Spleen (tissue), 11 donors: ENCODE measurements around the gene TGFBR3L. TPM values are rescaled to one million over a fixed set of nuclear protein-coding genes. Genes with fewer than 3 reads are reported as not detected.

Experiments used
- DNase-seq: peaks from one replicate; pipeline ENCODE4 v3.0.0-alpha.2; 2020
- H3K27ac ChIP-seq, 8 donors: fragments of 200-600 bp; sonication (generic) in 7 of 8; 1 replicate in 4 of 8; 2 replicates in 4 of 8; pipeline versions ENCODE4 v1.5.0 to v1.8.0; 2016 to 2021; ENCODE audit warnings: inconsistent platforms in 4 of 8, mild to moderate bottlenecking in 4 of 8, moderate library complexity in 1 of 8
- H3K27me3 ChIP-seq, 7 donors: fragments of 200-600 bp; sonication (generic) in 6 of 7; replicated peaks in 1 of 7; 1 replicate in 4 of 7; 2 replicates in 3 of 7; pipeline versions ENCODE4 v1.5.0 to v1.8.0; 2016 to 2021; ENCODE audit warnings: inconsistent platforms in 3 of 7, mild to moderate bottlenecking in 1 of 7
- H3K36me3 ChIP-seq, 6 donors: fragments of 200-600 bp; sonication (generic) in 5 of 6; 1 replicate in 4 of 6; 2 replicates in 2 of 6; pipeline versions ENCODE4 v1.5.0 to v1.8.0; 2016 to 2021; ENCODE audit warnings: inconsistent platforms in 2 of 6
- H3K4me1 ChIP-seq, 6 donors: fragments of 200-600 bp; sonication (generic) in 5 of 6; 1 replicate in 3 of 6; 2 replicates in 3 of 6; pipeline versions ENCODE4 v1.5.0 to v1.8.0; 2016 to 2021; ENCODE audit warnings: inconsistent platforms in 3 of 6
- H3K4me3 ChIP-seq, 8 donors: fragments of 200-600 bp; sonication (generic) in 7 of 8; 1 replicate in 4 of 8; 2 replicates in 4 of 8; pipeline versions ENCODE4 v1.5.0 to v1.8.0; 2016 to 2021; ENCODE audit warnings: inconsistent platforms in 4 of 8, mild to moderate bottlenecking in 4 of 8, moderate library complexity in 2 of 8
- H3K9me3 ChIP-seq, 8 donors: fragments of 200-600 bp; sonication (generic) in 7 of 8; 1 replicate in 4 of 8; 2 replicates in 4 of 8; pipeline versions ENCODE4 v1.5.0 to v1.8.0; 2016 to 2021; ENCODE audit warnings: inconsistent platforms in 4 of 8
- POLR2A ChIP-seq, 3 donors: fragments of 450-650 bp; IDR thresholded peaks; one replicate each; pipeline ENCODE4 v1.5.1; 2017; ENCODE audit warnings: antibody characterized with exemption in 3 of 3, mild to moderate bottlenecking in 1 of 3
- POLR2AphosphoS5 ChIP-seq, 3 donors: sonication (generic); formaldehyde crosslinking; IDR thresholded peaks; one replicate each; pipeline ENCODE4 v1.5.1; 2017; ENCODE audit warnings: antibody characterized with exemption in 3 of 3
- WGBS, 5 donors: extraction: QIAGEN DNeasy Blood & Tissue Kit in 3 of 5; methylation state at CpG; one replicate each; pipeline versions ENCODE4 v1.1.5 to v1.1.7; 2013 to 2018; 5-methylcytosine and 5-hydroxymethylcytosine counted together
- intact Hi-C: fragments of 100-400 bp; cut with DNase I; formaldehyde crosslinking; loops from one replicate; pipeline ENCODE4 v1.15.0; 2023; ENCODE audit warnings: low total_unique reads
- polyA plus RNA-seq, 3 donors: library from polyadenylated mRNA; stranded (reverse); fragments of 200-250 nt; gene quantifications; one replicate each; pipeline ENCODE4 v1.2.1, GENCODE V29; 2013
- total RNA-seq, 7 donors: library from RNA; depleted of rRNA in 3 of 7; stranded (reverse); fragments of >200 nt in 3 of 7; fragmentation: NEBNext Ultra II Directional in 4 of 7; extraction: Animal tissue kit (Norgen Biotek cat#: 25700) in 4 of 7; gene quantifications; one replicate each; pipeline versions ENCODE4 v1.1.0 to v1.2.1, GENCODE V29; 2016 to 2021
- TF ChIP-seq, protein P1 (sequence below), 11 experiments: fragments of 200-600 bp in 7 of 11; fragments of 450-650 bp in 4 of 11; sonication (generic) in 4 of 11; IDR thresholded peaks in 8 of 11; conservative IDR thresholded peaks in 3 of 11; 1 replicate in 7 of 11; 2 replicates in 4 of 11; pipeline versions ENCODE4 v1.4.0 to v1.8.0; 2016 to 2021; ENCODE audit warnings: antibody characterized with exemption in 11 of 11, inconsistent platforms in 4 of 11, mild to moderate bottlenecking in 1 of 11
- donor health status: healthy with polysubstance abuse.
- donor health status: DM: no; HTN: no; CAD: no; lungs with moderate emphysema.
- donor health status: DM: no; HTN: no; CAD: no.
- donor health status: Bipolar disorder and iron deficiency.
- donor health status: healthy.
- donor health status: DM: no; HTN: no; CAD: no.
- donor health status: DM: yes; HTN: yes; CAD: no.

The TGFBR3L gene
- total and polyA plus RNA-seq, 10 donors = 0.11 TPM; not detected in 9

DNA sequence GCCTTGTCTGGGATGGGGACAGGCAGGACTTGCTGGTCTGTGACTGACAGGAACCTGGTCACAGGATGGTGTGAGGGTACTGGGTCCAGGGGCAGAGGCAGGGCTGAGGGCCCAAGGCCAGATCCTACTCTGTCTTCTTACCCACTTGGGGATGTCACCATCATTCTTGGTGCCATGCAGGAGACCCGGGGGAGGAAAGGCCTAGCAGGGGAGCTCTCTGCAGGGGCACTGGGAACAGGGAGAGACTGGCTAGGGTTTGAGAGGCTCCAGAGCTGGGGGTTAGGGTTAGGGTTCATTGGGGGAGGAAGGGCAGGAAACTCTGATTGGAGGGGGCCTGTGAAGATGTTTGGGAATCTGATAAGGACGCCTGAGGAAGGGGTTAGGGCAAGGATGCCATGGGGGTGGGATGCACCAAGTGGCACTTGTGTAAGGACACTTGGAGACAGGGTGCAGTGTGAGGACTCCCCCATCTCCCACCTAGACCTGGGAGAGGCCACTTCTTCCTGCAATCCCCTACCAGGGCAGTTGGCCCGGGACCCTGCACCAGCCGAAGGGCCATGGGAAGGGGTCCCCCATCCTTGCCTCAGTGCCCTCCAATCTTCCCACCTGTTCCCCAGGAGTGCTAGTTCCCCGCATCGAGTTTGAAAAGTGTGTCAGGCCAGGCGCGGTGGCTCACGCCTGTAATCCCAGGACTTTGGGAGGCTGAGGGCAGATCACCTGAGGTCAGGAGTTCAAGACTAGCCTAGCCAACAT is 47.4 kb upstream of the TGFBR3L start:
- TF ChIP-seq, protein P1, sequence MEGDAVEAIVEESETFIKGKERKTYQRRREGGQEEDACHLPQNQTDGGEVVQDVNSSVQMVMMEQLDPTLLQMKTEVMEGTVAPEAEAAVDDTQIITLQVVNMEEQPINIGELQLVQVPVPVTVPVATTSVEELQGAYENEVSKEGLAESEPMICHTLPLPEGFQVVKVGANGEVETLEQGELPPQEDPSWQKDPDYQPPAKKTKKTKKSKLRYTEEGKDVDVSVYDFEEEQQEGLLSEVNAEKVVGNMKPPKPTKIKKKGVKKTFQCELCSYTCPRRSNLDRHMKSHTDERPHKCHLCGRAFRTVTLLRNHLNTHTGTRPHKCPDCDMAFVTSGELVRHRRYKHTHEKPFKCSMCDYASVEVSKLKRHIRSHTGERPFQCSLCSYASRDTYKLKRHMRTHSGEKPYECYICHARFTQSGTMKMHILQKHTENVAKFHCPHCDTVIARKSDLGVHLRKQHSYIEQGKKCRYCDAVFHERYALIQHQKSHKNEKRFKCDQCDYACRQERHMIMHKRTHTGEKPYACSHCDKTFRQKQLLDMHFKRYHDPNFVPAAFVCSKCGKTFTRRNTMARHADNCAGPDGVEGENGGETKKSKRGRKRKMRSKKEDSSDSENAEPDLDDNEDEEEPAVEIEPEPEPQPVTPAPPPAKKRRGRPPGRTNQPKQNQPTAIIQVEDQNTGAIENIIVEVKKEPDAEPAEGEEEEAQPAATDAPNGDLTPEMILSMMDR (IDR thresholded peaks at IDR 0.05 in 8 of 11, conservative IDR thresholded peaks at IDR 0.05 in 3 of 11) = no peak
- TF ChIP-seq POLR2AphosphoS5 (IDR thresholded peaks at IDR 0.05) (no peak), POLR2A (IDR thresholded peaks at IDR 0.05) (no peak)
- H3K27me3 ChIP-seq = peaks cover 0 to 88% (median 40%) of the 10 kb centered on the region in 7 donors
- DNase-seq = no peak
- peaks cover 0 to 12% (median 0%) of the 10 kb centered on the region in 6 donors for H3K36me3 ChIP-seq
- 86 to 92% (median 91%) methylated on average over 9 of the region's 9 CpGs for WGBS, 5 donors
- H3K4me3 ChIP-seq = no peak overlapping the region
- H3K9me3 ChIP-seq = peaks cover 0 to 3% (median 0%) of the 10 kb centered on the region in 8 donors
- peaks cover 8 to 65% (median 46%) of the 10 kb centered on the region in 6 donors for H3K4me1 ChIP-seq
- intact Hi-C loops = no loop called here
- H3K27ac ChIP-seq = no peak overlapping the region

DNA sequence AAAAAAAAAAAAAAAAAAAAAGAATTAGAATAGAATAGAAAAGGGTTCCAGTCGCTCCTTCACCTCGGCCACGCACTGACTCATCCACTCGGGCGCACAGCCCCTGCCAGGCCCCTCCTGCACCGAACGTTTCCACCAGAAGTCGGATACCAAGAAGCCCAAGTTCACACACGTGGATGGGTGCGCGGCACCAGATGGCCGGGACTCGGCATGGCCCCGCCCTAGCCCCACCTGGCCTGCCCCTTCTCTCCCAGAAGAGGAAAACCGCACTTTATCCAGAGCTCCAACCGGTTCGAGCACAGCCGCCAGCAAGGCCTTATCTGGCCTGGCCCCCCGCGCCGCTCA is 46.3 kb upstream of the TGFBR3L start:
- Histone ChIP-seq H3K36me3 (peaks cover 0 to 8% (median 0%) of the 10 kb centered on the region in 6 donors), H3K27ac (peak overlapping the region in 1 of 8 donors; percentile 87), H3K27me3 (peaks cover 0 to 88% (median 40%) of the 10 kb centered on the region in 7 donors), H3K9me3 (peaks cover 0 to 3% (median 0%) of the 10 kb centered on the region in 8 donors), H3K4me1 (peaks cover 8 to 67% (median 46%) of the 10 kb centered on the region in 6 donors), H3K4me3 (peak overlapping the region in 6 of 8 donors; percentile 33 to 74 (median 48))
- 8 to 26% (median 18%) methylated on average over 14 to 21 of the region's 21 CpGs for WGBS, 5 donors
- intact Hi-C loops = no loop called here
- TF ChIP-seq POLR2AphosphoS5 (IDR thresholded peaks at IDR 0.05) = no peak
- TF ChIP-seq, protein P1 (IDR thresholded peaks at IDR 0.05 in 8 of 11, conservative IDR thresholded peaks at IDR 0.05 in 3 of 11) = no peak
- no peak for TF ChIP-seq POLR2A (IDR thresholded peaks at IDR 0.05)
- no peak for DNase-seq

DNA sequence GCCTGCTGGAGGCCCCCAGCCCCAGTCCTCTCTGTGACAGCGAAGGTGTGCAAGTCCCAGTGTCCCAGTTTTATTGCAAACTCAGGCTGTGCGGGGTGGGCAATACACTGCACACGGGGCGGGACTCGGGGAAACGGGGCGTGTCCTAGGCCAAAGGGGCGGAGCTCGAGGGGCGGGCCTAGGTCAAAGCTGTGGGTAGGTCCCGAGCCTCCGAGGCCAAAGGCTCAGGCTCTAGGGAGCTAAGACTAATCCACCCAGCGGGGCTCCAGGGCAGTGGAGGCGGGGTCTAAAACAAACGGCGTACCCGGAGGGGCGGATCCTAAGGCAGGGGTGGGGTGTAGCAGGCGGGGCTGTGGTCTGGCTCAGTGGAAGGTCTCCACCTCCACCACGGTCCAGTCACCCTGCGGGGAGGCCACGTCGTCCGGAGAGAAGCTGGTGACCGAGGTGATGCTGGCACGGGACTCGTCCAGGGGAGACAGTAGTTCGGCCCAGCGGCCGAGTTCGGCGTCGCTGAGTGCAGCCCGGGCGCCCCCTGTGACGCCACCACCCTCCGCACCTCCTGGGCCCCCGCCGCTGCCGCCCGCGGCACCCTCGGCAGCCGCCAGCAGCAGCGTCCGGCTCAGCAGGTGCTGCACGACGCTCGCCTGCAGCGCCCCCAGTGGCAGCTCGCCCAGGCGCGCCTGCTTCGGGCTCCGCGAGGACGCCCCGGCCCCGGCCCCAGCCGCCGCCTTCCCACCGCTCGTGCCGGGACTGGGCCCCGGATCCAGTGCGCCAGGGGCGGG is 45.8 kb upstream of the TGFBR3L start:
- Histone ChIP-seq H3K27ac (peak overlapping the region in 7 of 8 donors; percentile 36 to 87 (median 53)), H3K36me3 (peaks cover 0 to 3% (median 0%) of the 10 kb centered on the region in 6 donors), H3K9me3 (peaks cover 0 to 3% (median 0%) of the 10 kb centered on the region in 8 donors), H3K4me3 (peak overlapping the region; percentile 29 to 74 (median 45)), H3K4me1 (peaks cover 9 to 69% (median 50%) of the 10 kb centered on the region in 6 donors), H3K27me3 (peaks cover under 1 to 88% (median 40%) of the 10 kb centered on the region in 7 donors)
- intact Hi-C loops = no loop called here
- TF ChIP-seq, protein P1 (IDR thresholded peaks at IDR 0.05 in 8 of 11, conservative IDR thresholded peaks at IDR 0.05 in 3 of 11) = peak in 9 of 11 experiments; percentile 34 to 98 (median 94)
- TF ChIP-seq POLR2A (IDR thresholded peaks at IDR 0.05) (no peak), POLR2AphosphoS5 (IDR thresholded peaks at IDR 0.05) (peak in 2 of 3 donors; percentile 20 to 40)
- 1 to 4% (median 1%) methylated on average over 19 to 67 of the region's 67 CpGs for WGBS, 5 donors
- DNase-seq = peak; percentile 96
